DND-41 (cell line): ENCODE results near the gene FURIN.
"Not testable (repeated sequence)": the region's sequence is repeated elsewhere in the genome, so short reads cannot be mapped to it uniquely, and the experiment has no call there.

Experiments
- EZH2 ChIP-seq: IDR thresholded peaks from 3 replicates; pipeline ENCODE4 v1.6.1; 2012; ENCODE audit warnings: borderline replicate concordance, low read depth, mild to moderate bottlenecking, moderate library complexity, low read length, inconsistent platforms; ENCODE audit not compliant: severe bottlenecking
- TF ChIP-seq, protein P1 (sequence below): IDR thresholded peaks from 2 replicates; pipeline ENCODE4 v1.5.1; 2012; ENCODE audit warnings: borderline replicate concordance, low read length, moderate library complexity, mild to moderate bottlenecking; ENCODE audit not compliant: poor library complexity, severe bottlenecking; ENCODE audit errors: extremely low read depth

DNA sequence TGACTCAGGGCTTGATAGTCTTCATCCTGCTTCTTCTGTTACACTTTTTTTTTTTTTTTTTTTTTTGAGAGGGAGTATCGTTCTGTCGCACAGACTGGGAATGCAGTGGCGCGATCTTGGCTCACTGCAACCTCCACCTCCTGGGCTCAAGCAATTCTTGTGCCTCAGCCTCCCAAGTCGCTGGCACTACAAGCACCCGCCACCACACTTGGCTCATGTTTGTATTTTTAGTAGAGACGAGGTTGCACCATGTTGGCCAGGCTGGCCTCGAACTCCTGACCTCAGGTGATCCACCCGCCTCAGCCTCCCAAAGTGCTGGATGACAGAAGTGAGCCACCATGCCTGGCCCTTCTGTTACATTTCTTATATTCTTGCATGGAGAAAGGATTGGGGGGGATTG is 6.6 kb downstream of the FURIN start:
- TF ChIP-seq, protein P1, sequence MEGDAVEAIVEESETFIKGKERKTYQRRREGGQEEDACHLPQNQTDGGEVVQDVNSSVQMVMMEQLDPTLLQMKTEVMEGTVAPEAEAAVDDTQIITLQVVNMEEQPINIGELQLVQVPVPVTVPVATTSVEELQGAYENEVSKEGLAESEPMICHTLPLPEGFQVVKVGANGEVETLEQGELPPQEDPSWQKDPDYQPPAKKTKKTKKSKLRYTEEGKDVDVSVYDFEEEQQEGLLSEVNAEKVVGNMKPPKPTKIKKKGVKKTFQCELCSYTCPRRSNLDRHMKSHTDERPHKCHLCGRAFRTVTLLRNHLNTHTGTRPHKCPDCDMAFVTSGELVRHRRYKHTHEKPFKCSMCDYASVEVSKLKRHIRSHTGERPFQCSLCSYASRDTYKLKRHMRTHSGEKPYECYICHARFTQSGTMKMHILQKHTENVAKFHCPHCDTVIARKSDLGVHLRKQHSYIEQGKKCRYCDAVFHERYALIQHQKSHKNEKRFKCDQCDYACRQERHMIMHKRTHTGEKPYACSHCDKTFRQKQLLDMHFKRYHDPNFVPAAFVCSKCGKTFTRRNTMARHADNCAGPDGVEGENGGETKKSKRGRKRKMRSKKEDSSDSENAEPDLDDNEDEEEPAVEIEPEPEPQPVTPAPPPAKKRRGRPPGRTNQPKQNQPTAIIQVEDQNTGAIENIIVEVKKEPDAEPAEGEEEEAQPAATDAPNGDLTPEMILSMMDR, result not testable (repeated sequence)
- TF ChIP-seq EZH2, result not testable (repeated sequence)
